ENCODE data around the gene KCNG1.
A peak's percentile ranks its signal among the peaks of the same experiment; 100 is the strongest.

KCNG1 gene

DNA sequence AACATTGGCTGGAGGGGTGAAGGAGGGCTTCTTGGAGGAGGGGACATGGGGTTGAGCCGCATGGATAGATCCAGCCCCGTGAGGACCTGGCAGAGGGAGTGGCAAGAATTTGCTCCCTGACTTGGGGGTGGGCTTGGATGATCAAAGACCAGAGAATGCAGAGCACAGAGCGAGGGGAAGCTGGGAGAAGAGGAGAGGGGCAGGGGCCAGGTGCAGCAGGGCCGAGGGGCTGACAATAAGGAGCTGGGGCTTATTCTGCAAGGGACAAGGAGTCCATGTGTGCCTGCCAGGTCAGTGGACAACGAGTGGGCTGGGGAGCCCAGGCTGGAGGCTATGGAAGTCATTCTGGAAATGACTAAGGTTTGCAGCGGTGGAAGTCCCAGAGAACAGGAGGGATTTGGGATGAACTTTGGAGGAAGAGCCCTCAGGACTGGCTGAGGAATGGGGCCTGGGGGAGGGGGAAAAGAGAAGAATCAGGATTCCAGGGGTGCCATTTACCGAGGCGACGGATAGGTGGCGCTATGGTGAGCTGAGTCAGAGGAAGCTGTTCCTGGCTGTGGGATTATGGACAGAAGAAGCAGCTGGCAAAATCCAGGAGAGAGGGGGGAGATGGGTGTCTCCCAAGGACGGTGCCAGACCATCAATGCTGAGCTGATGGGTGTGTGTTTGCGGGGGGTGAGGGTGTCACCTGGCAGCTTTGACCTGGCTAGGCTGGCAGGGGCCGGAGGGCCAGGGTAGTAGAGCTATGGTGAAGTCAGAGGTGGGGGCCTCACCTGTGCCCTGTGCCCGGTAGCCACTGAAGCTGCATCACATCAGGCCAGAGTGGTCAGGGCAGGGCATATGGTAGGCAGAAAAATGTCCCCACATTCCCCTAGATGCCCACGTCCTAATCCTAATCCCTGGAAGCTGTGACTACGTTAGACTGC lies 7.8 kb downstream of the KCNG1 start:
- CTCF ChIA-PET, result interaction anchor here (0.7 to 2.3 kb wide), 11 partner anchors 8 to 324 kb away, joined by 3 to 11 read pairs (median 4); partner anchors contain the start of gene BCAS4
- H3K27ac ChIP-seq (ENCODE audit: insufficient read depth in 1 of 2, low read depth in 1 of 2, low read length in 2 of 2, poor library complexity in 1 of 2, severe bottlenecking in 2 of 2), result no peak overlapping the region
- peak; percentile 9 to 16 (median 9) for DNase-seq
- 37% methylated on average over 15 of the region's 16 CpGs for WGBS (ENCODE audit: insufficient coverage)
- no peaks in the 10 kb centered on the region for H3K9me3 ChIP-seq (ENCODE audit: control extremely low read depth in 1 of 5, control insufficient read depth in 4 of 5, insufficient read depth in 2 of 5, low read depth in 1 of 5, low read length in 4 of 5)
- no peak overlapping the region for H3K4me3 ChIP-seq (ENCODE audit: control insufficient read depth in 1 of 7, extremely low read depth in 1 of 7, insufficient read depth in 4 of 7, low read depth in 2 of 7, low read length in 6 of 7)
- H3K4me1 ChIP-seq (ENCODE audit: control extremely low read depth in 1 of 4, control insufficient read depth in 4 of 4, insufficient read depth in 4 of 4, low read length in 3 of 4), result no peaks in the 10 kb centered on the region
- no peaks in the 10 kb centered on the region for H3K36me3 ChIP-seq (ENCODE audit: control insufficient read depth in 4 of 4, insufficient read depth in 4 of 4, low read length in 3 of 4)
- H3K27me3 ChIP-seq (replicated peaks in 2 of 5; ENCODE audit: control insufficient read depth in 4 of 5, insufficient read depth in 5 of 5, low read length in 4 of 5), result peaks cover 0 to 64% (median 25%) of the 10 kb centered on the region in 5 experiments
- POLR2A ChIA-PET, result no interaction called here

DNA sequence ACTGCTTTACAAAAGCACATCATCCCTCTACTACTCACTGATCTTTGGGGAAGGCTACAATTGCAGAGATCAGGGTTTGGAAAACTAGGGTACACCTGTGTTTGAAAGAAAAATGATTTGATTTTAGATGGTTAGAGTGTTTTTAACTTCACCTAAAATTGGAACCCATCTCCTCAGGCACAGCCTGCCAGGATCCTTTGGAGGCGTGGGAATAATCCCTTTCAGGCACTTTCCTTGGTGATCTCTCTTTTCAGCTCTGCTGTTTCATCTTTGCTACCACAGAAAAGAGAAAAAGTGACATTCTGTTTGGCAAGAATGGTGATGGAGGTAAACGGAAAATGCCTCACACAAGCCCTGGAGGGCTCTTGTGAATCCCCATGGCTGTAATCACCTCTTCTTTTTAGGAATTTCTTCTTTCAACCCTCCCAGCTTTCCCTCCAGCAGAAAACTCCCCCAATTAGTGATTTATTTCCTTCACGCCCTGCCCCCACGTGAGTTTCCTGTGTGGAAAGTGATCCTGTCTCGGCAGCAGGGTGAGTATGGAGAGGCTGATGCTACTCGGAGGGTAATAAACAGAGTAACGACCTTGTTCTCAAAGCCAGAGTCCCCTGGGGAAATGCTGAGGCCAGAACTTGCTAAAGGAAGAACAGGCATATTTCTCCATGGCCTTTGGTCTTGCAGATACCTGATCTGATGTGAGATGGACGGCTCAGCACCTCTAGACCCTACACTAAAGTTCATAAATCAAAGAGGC lies 9.2 kb downstream of the KCNG1 start:
- H3K27ac ChIP-seq (ENCODE audit: insufficient read depth in 1 of 2, low read depth in 1 of 2, low read length in 2 of 2, poor library complexity in 1 of 2, severe bottlenecking in 2 of 2), result no peak overlapping the region
- CTCF ChIA-PET, result no interaction called here
- peaks cover 0 to 51% (median 21%) of the 10 kb centered on the region in 5 experiments for H3K27me3 ChIP-seq (replicated peaks in 2 of 5; ENCODE audit: control insufficient read depth in 4 of 5, insufficient read depth in 5 of 5, low read length in 4 of 5)
- H3K9me3 ChIP-seq (ENCODE audit: control extremely low read depth in 1 of 5, control insufficient read depth in 4 of 5, insufficient read depth in 2 of 5, low read depth in 1 of 5, low read length in 4 of 5), result no peaks in the 10 kb centered on the region
- WGBS (ENCODE audit: insufficient coverage), result 41% methylated on average over 5 of the region's 8 CpGs
- H3K36me3 ChIP-seq (ENCODE audit: control insufficient read depth in 4 of 4, insufficient read depth in 4 of 4, low read length in 3 of 4), result no peaks in the 10 kb centered on the region
- DNase-seq, result no peak
- no peaks in the 10 kb centered on the region for H3K4me1 ChIP-seq (ENCODE audit: control extremely low read depth in 1 of 4, control insufficient read depth in 4 of 4, insufficient read depth in 4 of 4, low read length in 3 of 4)
- no peak overlapping the region for H3K4me3 ChIP-seq (ENCODE audit: control insufficient read depth in 1 of 7, extremely low read depth in 1 of 7, insufficient read depth in 4 of 7, low read depth in 2 of 7, low read length in 6 of 7)
- POLR2A ChIA-PET, result no interaction called here

DNA sequence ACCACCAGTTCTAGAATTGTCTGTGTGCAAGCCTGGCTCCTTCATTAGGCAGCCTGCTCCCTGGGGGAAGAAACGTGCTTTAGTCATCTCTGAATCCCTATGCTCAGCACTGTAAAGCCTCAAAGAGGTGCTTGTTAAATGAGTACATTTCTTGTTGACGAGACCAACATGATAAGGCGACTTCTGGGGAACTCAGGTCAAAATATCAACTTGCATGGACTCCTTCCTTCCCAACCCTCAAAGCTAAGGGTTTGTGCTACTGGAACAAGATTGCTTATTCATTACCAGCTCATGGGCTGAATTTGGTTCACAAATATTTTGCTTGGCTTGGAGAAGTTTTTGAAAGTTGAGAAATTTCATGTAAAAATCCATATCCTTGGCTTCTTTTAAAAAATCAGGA lies 10.6 kb downstream of the KCNG1 start:
- Histone ChIP-seq H3K27ac (ENCODE audit: insufficient read depth in 1 of 2, low read depth in 1 of 2, low read length in 2 of 2, poor library complexity in 1 of 2, severe bottlenecking in 2 of 2) (no peak overlapping the region), H3K4me3 (ENCODE audit: control insufficient read depth in 1 of 7, extremely low read depth in 1 of 7, insufficient read depth in 4 of 7, low read depth in 2 of 7, low read length in 6 of 7) (no peak overlapping the region), H3K27me3 (replicated peaks in 2 of 5; ENCODE audit: control insufficient read depth in 4 of 5, insufficient read depth in 5 of 5, low read length in 4 of 5) (peaks cover 0 to 37% (median 19%) of the 10 kb centered on the region in 5 experiments), H3K4me1 (ENCODE audit: control extremely low read depth in 1 of 4, control insufficient read depth in 4 of 4, insufficient read depth in 4 of 4, low read length in 3 of 4) (no peaks in the 10 kb centered on the region), H3K9me3 (ENCODE audit: control extremely low read depth in 1 of 5, control insufficient read depth in 4 of 5, insufficient read depth in 2 of 5, low read depth in 1 of 5, low read length in 4 of 5) (no peaks in the 10 kb centered on the region), H3K36me3 (ENCODE audit: control insufficient read depth in 4 of 4, insufficient read depth in 4 of 4, low read length in 3 of 4) (no peaks in the 10 kb centered on the region)
- no peak for DNase-seq
- POLR2A ChIA-PET, result no interaction called here
- 93% methylated on average over 3 of the region's 3 CpGs for whole genome bisulfite sequencing (ENCODE audit: insufficient coverage)
- CTCF ChIA-PET, result no interaction called here

DNA sequence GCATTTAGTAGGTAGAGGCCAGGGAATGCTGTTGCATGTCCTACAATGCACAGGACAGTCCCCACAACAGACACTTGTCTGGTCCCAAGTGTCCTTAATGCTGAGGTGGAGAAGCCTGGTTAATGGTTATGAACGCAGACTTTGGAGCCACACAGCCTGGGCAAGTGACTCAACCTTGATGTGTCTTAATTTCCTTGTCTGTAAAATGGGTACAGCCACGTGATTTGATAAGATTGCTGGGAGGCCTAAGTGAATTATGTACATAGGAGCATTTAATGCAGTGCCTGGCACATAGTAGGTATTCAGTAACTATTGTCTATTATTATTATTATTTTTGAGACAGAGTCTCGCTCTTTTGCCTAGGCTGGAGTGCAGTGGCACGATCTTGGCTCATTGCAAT lies 11.4 kb downstream of the KCNG1 start:
- no peaks in the 10 kb centered on the region for H3K36me3 ChIP-seq (ENCODE audit: control insufficient read depth in 4 of 4, insufficient read depth in 4 of 4, low read length in 3 of 4)
- no peak overlapping the region for H3K4me3 ChIP-seq (ENCODE audit: control insufficient read depth in 1 of 7, extremely low read depth in 1 of 7, insufficient read depth in 4 of 7, low read depth in 2 of 7, low read length in 6 of 7)
- WGBS (ENCODE audit: insufficient coverage), result 100% methylated on average over 3 of the region's 4 CpGs
- ChIA-PET POLR2A (no interaction called here), CTCF (no interaction called here)
- no peak for DNase-seq
- no peak overlapping the region for H3K27ac ChIP-seq (ENCODE audit: insufficient read depth in 1 of 2, low read depth in 1 of 2, low read length in 2 of 2, poor library complexity in 1 of 2, severe bottlenecking in 2 of 2)
- no peaks in the 10 kb centered on the region for H3K4me1 ChIP-seq (ENCODE audit: control extremely low read depth in 1 of 4, control insufficient read depth in 4 of 4, insufficient read depth in 4 of 4, low read length in 3 of 4)
- H3K9me3 ChIP-seq (ENCODE audit: control extremely low read depth in 1 of 5, control insufficient read depth in 4 of 5, insufficient read depth in 2 of 5, low read depth in 1 of 5, low read length in 4 of 5), result no peaks in the 10 kb centered on the region
- peaks cover 0 to 30% (median 15%) of the 10 kb centered on the region in 5 experiments for H3K27me3 ChIP-seq (replicated peaks in 2 of 5; ENCODE audit: control insufficient read depth in 4 of 5, insufficient read depth in 5 of 5, low read length in 4 of 5)

DNA sequence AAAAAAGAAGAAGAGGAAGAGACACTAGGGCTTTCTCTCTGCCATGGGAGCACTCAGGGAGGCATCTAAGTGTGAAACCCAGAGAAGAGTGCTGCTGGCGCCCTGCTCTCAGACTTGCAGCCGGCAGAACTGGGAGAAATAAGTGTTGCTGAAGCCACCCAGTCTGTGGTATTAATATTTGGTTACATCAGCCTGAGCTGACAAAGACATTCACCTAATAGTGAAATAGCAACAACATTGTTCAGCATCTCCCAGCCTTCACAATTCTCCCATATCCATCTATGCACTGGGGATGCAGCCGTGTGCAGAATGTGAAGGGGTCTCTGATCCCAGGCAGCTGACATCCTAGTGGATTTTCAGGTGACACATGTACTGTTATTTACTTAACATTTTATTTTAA lies 12.0 kb downstream of the KCNG1 start:
- no peaks in the 10 kb centered on the region for H3K36me3 ChIP-seq (ENCODE audit: control insufficient read depth in 4 of 4, insufficient read depth in 4 of 4, low read length in 3 of 4)
- WGBS (ENCODE audit: insufficient coverage), result 100% methylated on average over 2 of the region's 3 CpGs
- POLR2A ChIA-PET, result no interaction called here

DNA sequence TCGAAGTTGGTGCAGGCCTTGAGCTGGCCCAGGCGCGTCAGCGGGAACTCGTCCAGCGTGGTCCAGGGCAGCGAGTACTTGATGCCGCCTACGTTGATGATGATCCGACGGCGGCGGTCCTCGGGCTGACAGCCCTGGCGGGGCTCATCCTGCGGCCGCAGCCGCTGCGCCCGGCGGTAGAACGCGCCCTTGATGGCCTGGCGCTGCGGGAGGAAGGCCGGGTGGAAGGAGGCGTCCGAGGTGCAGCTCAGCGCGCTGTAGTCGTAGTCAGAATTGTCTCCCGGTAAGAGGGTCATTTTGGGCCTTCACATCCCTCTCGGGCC lies 12.9 kb downstream of the KCNG1 start:
- CTCF ChIA-PET, result no interaction called here
- Histone ChIP-seq H3K4me3 (ENCODE audit: control insufficient read depth in 1 of 7, extremely low read depth in 1 of 7, insufficient read depth in 4 of 7, low read depth in 2 of 7, low read length in 6 of 7) (no peak overlapping the region), H3K4me1 (ENCODE audit: control extremely low read depth in 1 of 4, control insufficient read depth in 4 of 4, insufficient read depth in 4 of 4, low read length in 3 of 4) (no peaks in the 10 kb centered on the region), H3K9me3 (ENCODE audit: control extremely low read depth in 1 of 5, control insufficient read depth in 4 of 5, insufficient read depth in 2 of 5, low read depth in 1 of 5, low read length in 4 of 5) (no peaks in the 10 kb centered on the region), H3K27me3 (replicated peaks in 2 of 5; ENCODE audit: control insufficient read depth in 4 of 5, insufficient read depth in 5 of 5, low read length in 4 of 5) (peaks cover 0 to 25% (median 12%) of the 10 kb centered on the region in 5 experiments), H3K36me3 (ENCODE audit: control insufficient read depth in 4 of 4, insufficient read depth in 4 of 4, low read length in 3 of 4) (no peaks in the 10 kb centered on the region), H3K27ac (ENCODE audit: insufficient read depth in 1 of 2, low read depth in 1 of 2, low read length in 2 of 2, poor library complexity in 1 of 2, severe bottlenecking in 2 of 2) (no peak overlapping the region)
- POLR2A ChIA-PET, result no interaction called here
- DNase-seq, result no peak
- WGBS (ENCODE audit: insufficient coverage), result 91% methylated on average over 32 of the region's 33 CpGs

More for the DNA sequence above, 12.0 kb downstream of the KCNG1 start:
- DNase-seq, result no peak
- peaks cover 0 to 27% (median 13%) of the 10 kb centered on the region in 5 experiments for H3K27me3 ChIP-seq (replicated peaks in 2 of 5; ENCODE audit: control insufficient read depth in 4 of 5, insufficient read depth in 5 of 5, low read length in 4 of 5)
- H3K4me3 ChIP-seq (ENCODE audit: control insufficient read depth in 1 of 7, extremely low read depth in 1 of 7, insufficient read depth in 4 of 7, low read depth in 2 of 7, low read length in 6 of 7), result no peak overlapping the region
- H3K9me3 ChIP-seq (ENCODE audit: control extremely low read depth in 1 of 5, control insufficient read depth in 4 of 5, insufficient read depth in 2 of 5, low read depth in 1 of 5, low read length in 4 of 5), result no peaks in the 10 kb centered on the region
- CTCF ChIA-PET, result interaction anchor here (0.6 kb wide), 1 partner anchor 1068 kb away, joined by 3 read pairs; no protein-coding TSS in a partner anchor
- H3K27ac ChIP-seq (ENCODE audit: insufficient read depth in 1 of 2, low read depth in 1 of 2, low read length in 2 of 2, poor library complexity in 1 of 2, severe bottlenecking in 2 of 2), result no peak overlapping the region
- H3K4me1 ChIP-seq (ENCODE audit: control extremely low read depth in 1 of 4, control insufficient read depth in 4 of 4, insufficient read depth in 4 of 4, low read length in 3 of 4), result no peaks in the 10 kb centered on the region
